ENCODE results near the gene LITAF. TPM values are rescaled to one million over a fixed set of nuclear protein-coding genes. Genes with fewer than 3 reads are reported as not detected.

The LITAF gene
- total RNA-seq, 1 experiment from 2014 or later: 73.0 TPM

GRCh38 chr16:11543661-11544393, 42.9 kb downstream of the LITAF start:
- ChIA-PET CTCF (no interaction called here), POLR2A (no interaction called here)
- DNase-seq (ENCODE audit: low spot score) (no peak), ATAC-seq (peak; percentile 39)
- no peak overlapping the region for H3K4me3 Mint-ChIP-seq
- TF ChIP-seq, protein P1, sequence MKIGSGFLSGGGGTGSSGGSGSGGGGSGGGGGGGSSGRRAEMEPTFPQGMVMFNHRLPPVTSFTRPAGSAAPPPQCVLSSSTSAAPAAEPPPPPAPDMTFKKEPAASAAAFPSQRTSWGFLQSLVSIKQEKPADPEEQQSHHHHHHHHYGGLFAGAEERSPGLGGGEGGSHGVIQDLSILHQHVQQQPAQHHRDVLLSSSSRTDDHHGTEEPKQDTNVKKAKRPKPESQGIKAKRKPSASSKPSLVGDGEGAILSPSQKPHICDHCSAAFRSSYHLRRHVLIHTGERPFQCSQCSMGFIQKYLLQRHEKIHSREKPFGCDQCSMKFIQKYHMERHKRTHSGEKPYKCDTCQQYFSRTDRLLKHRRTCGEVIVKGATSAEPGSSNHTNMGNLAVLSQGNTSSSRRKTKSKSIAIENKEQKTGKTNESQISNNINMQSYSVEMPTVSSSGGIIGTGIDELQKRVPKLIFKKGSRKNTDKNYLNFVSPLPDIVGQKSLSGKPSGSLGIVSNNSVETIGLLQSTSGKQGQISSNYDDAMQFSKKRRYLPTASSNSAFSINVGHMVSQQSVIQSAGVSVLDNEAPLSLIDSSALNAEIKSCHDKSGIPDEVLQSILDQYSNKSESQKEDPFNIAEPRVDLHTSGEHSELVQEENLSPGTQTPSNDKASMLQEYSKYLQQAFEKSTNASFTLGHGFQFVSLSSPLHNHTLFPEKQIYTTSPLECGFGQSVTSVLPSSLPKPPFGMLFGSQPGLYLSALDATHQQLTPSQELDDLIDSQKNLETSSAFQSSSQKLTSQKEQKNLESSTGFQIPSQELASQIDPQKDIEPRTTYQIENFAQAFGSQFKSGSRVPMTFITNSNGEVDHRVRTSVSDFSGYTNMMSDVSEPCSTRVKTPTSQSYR (CRISPR knock-in tag; IDR thresholded peaks at IDR 0.05): no peak
- TF ChIP-seq JUN (CRISPR knock-in tag; IDR thresholded peaks at IDR 0.05) (no peak), SP1 (CRISPR knock-in tag; conservative IDR thresholded peaks at IDR 0.05) (no peak), CREM (CRISPR knock-in tag; IDR thresholded peaks at IDR 0.05) (no peak), HMGA2 (CRISPR knock-in tag; IDR thresholded peaks at IDR 0.05) (no peak), ZBTB21 (CRISPR knock-in tag; IDR thresholded peaks at IDR 0.05; ENCODE audit: borderline replicate concordance) (no peak), FOXJ3 (CRISPR knock-in tag; IDR thresholded peaks at IDR 0.05; ENCODE audit: borderline replicate concordance) (no peak), NR3C1 (CRISPR knock-in tag; conservative IDR thresholded peaks at IDR 0.05; ENCODE audit: low read depth) (no peak)
- H3K4me1 Mint-ChIP-seq: peaks cover 17% of the 10 kb centered on the region
- H3K27me3 Mint-ChIP-seq (ENCODE audit: low read depth): no peaks in the 10 kb centered on the region
- H3K27ac Mint-ChIP-seq: peak overlapping the region; percentile 78
- H3K36me3 Mint-ChIP-seq: peaks cover 5% of the 10 kb centered on the region
- no peaks in the 10 kb centered on the region for H3K9me3 Mint-ChIP-seq

- Mint-ChIP-seq H3K27ac (no peak overlapping the region; the same call in 1 of the 2 replicates), H3K36me3 (no peaks in the 10 kb centered on the region), H3K9me3 (no peaks in the 10 kb centered on the region), H3K4me1 (peaks cover 19% of the 10 kb centered on the region), H3K4me3 (no peak overlapping the region), H3K27me3 (ENCODE audit: low read depth) (no peaks in the 10 kb centered on the region)
- ATAC-seq (no peak), DNase-seq (ENCODE audit: low spot score) (no peak)
- ChIA-PET CTCF (no interaction called here), POLR2A (no interaction called here)
- TF ChIP-seq JAZF1 (CRISPR knock-in tag; IDR thresholded peaks at IDR 0.05): no peak
- TF ChIP-seq MAX (CRISPR knock-in tag; IDR thresholded peaks at IDR 0.05): no peak
- TF ChIP-seq FOXP4 (CRISPR knock-in tag; IDR thresholded peaks at IDR 0.05): no peak
- no peak for TF ChIP-seq PRDM15 (CRISPR knock-in tag; IDR thresholded peaks at IDR 0.05)
- TF ChIP-seq CREB1 (CRISPR knock-in tag; IDR thresholded peaks at IDR 0.05): no peak
- TF ChIP-seq ZNF219 (CRISPR knock-in tag; IDR thresholded peaks at IDR 0.05; ENCODE audit: borderline replicate concordance): no peak
- no peak for TF ChIP-seq KAT7 (CRISPR knock-in tag; IDR thresholded peaks at IDR 0.05; ENCODE audit: borderline replicate concordance)
- TF ChIP-seq, protein P2, sequence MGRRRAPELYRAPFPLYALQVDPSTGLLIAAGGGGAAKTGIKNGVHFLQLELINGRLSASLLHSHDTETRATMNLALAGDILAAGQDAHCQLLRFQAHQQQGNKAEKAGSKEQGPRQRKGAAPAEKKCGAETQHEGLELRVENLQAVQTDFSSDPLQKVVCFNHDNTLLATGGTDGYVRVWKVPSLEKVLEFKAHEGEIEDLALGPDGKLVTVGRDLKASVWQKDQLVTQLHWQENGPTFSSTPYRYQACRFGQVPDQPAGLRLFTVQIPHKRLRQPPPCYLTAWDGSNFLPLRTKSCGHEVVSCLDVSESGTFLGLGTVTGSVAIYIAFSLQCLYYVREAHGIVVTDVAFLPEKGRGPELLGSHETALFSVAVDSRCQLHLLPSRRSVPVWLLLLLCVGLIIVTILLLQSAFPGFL (CRISPR knock-in tag; IDR thresholded peaks at IDR 0.05; ENCODE audit: borderline replicate concordance): no peak
- TF ChIP-seq PRRX2 (CRISPR knock-in tag; IDR thresholded peaks at IDR 0.05): no peak
- TF ChIP-seq ETV6 (CRISPR knock-in tag; IDR thresholded peaks at IDR 0.05): no peak
- TF ChIP-seq AR (CRISPR knock-in tag; IDR thresholded peaks at IDR 0.05): no peak
Observed at GRCh38 chr16:11542069-11542744, 44.5 kb downstream of the LITAF start.
